Measurements from ENCODE around the gene NLRC3. TPM values are rescaled to one million over a fixed set of nuclear protein-coding genes. Genes with fewer than 3 reads are reported as not detected.
"Not testable (repeated sequence)": the region's sequence is repeated elsewhere in the genome, so short reads cannot be mapped to it uniquely, and the experiment has no call there.

The NLRC3 gene
- total RNA-seq, 4 donors from 2014 or later = 0.59 to 0.90 (median 0.75) TPM

DNA sequence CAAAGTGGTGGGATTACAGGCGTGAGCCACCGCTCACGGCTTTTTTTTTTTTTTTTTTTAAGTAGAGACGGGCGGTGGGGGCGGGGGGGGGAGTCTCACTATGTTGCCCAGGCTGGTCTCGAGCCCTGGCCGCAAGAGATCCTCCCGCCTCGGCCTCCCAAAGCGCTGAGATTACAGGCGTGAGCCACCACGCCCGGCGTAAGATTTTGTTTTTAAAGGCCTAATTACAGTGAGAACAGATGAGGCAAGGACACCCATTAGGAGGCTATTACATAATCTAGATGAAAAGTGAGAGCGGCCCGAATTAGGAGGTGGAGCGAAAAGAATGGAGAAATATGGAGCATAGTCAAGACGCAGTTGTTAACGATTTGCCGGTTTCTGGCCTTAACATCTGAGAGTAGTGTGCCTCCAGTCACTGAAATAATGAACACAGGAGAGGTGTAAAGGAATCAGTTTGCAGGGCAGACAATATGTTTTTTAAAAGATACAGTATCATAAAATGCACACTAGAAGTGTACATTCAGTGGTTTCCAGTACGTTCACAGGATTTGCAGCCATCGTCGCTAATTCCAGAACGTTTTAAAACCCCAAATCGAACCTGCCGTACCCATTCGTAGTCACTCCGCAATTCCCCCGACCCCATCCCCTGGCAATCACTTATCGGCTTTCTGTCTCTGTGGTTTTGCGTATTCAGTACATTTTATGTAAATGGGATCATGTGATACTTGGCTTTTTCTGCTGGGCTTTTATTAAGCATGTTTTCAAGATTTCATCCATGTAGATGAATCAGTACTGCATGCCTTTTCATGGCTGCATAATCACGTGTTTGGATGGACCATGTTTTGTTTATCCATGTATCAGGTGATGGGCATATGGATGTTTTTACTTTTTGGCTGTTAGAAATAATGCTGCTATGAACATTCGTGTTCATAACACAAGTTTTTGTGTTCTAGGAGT is 35.6 kb upstream of the NLRC3 start:
- TF ChIP-seq POLR2A (IDR thresholded peaks at IDR 0.05) (no peak), EP300 (IDR thresholded peaks at IDR 0.05) (no peak)
- TF ChIP-seq, protein P1, sequence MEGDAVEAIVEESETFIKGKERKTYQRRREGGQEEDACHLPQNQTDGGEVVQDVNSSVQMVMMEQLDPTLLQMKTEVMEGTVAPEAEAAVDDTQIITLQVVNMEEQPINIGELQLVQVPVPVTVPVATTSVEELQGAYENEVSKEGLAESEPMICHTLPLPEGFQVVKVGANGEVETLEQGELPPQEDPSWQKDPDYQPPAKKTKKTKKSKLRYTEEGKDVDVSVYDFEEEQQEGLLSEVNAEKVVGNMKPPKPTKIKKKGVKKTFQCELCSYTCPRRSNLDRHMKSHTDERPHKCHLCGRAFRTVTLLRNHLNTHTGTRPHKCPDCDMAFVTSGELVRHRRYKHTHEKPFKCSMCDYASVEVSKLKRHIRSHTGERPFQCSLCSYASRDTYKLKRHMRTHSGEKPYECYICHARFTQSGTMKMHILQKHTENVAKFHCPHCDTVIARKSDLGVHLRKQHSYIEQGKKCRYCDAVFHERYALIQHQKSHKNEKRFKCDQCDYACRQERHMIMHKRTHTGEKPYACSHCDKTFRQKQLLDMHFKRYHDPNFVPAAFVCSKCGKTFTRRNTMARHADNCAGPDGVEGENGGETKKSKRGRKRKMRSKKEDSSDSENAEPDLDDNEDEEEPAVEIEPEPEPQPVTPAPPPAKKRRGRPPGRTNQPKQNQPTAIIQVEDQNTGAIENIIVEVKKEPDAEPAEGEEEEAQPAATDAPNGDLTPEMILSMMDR (IDR thresholded peaks at IDR 0.05) = no peak
- Histone ChIP-seq H3K4me1 (peaks cover 0 to 29% (median 12%) of the 10 kb centered on the region in 4 donors), H3K9me3 (no peaks in the 10 kb centered on the region), H3K27ac (no peak overlapping the region), H3K27me3 (no peaks in the 10 kb centered on the region), H3K4me3 (peak overlapping the region in 3 of 4 donors; percentile 61 to 94 (median 94)), H3K36me3 (no peaks in the 10 kb centered on the region)
- WGBS, 2 donors = 84 to 85% methylated on average over 34 of the region's 34 CpGs
- no peak for DNase-seq (ENCODE audit: low spot score in 2 of 2)

DNA sequence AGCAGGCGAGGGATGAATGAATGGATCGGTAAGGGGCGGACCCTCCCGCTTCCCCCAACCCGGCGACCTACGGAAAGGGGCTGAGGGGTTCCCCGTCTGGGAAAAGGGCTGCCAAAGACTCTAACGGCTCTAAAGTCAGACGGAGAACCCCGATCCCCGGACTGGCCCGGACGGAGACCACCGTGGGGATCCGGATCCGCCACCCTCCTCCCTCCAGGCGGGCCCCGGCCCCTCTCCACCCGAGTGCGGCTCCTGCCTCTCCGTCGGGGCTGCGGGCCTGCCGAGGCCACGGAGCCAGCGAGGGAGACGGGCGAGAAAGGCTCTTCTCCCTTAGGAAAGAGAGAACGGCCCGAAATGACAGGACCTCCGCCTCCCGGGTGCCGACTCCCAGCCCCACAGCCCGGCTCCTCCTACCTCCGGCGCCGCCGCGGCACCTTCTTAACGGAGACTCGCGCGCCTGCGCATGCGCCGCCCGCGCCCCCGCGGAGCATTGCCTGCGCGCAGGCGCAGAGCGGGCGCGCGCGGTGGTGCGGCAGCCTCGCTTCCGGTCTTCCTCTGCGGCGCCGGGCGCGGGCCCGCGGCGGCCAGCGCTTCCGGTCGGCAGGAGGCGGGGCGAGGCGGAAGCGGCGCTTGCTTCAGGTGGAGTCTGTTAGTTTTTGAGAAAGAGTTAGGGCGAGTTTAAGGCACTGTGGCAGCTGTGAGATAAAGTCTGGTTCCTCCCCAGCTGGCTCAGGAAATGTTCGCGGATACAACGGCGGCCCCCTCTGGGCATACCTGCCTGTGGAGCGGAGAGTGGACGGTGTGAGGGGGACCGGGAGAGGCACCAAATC is 34.2 kb upstream of the NLRC3 start, which contains the start of gene SLX4:
Gene SLX4 (minus strand): TSS at position 461 of the 830 bp plus-strand sequence. CDS start 2,642 bp downstream, outside the sequence.
- peak within 1 kb of the TSS; percentile 61 to 99 (median 84) for H3K4me3 ChIP-seq
- H3K36me3 ChIP-seq = peaks cover 0 to 9% (median 0%) of the 10 kb centered on the region in 3 donors
- DNase-seq (ENCODE audit: low spot score in 2 of 2) = peak; percentile 68 to 78
- H3K9me3 ChIP-seq = no peaks in the 10 kb centered on the region
- H3K4me1 ChIP-seq = peaks cover 0 to 29% (median 12%) of the 10 kb centered on the region in 4 donors
- 0% methylated on average over 79 to 82 of the region's 86 CpGs for WGBS, 2 donors
- peak within 1 kb of the TSS; percentile 28 to 89 (median 80) for H3K27ac ChIP-seq
- TF ChIP-seq EP300 (IDR thresholded peaks at IDR 0.05) = peak in 1 of 2 donors; percentile 62
- TF ChIP-seq, protein P1 (IDR thresholded peaks at IDR 0.05) = peak in 2 of 5 experiments; percentile 8 to 57
- TF ChIP-seq POLR2A (IDR thresholded peaks at IDR 0.05) = peak; percentile 49 to 81
- no peaks in the 10 kb centered on the region for H3K27me3 ChIP-seq

DNA sequence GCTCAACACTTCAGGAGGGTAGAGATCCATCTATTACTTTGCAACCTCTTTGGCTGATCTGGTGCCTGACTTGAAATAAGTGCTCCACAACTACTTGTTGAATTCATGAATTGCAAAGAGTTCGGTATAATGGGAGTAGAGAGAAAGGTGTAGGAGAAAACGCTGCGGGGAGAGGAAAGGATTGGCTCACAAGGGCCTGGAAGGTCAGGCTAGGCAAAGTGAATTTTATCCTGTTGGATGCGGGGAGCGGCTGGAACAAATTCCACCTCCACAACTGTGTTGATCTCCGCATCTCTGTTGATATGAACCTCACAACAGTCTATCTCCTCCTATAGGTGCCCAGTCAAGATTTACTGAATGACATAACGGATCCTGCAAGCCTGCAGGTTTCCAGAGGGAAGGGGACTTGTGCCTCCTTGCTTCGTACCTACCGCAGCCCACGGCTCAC is 33.5 kb upstream of the NLRC3 start:
- WGBS, 2 donors = 3 to 4% methylated on average over 10 of the region's 10 CpGs
- H3K27ac ChIP-seq = peak overlapping the region in 3 of 4 donors; percentile 73 to 89 (median 88)
- TF ChIP-seq, protein P1 (IDR thresholded peaks at IDR 0.05) = no peak
- no peak for TF ChIP-seq EP300 (IDR thresholded peaks at IDR 0.05)
- no peak for TF ChIP-seq POLR2A (IDR thresholded peaks at IDR 0.05)

DNA sequence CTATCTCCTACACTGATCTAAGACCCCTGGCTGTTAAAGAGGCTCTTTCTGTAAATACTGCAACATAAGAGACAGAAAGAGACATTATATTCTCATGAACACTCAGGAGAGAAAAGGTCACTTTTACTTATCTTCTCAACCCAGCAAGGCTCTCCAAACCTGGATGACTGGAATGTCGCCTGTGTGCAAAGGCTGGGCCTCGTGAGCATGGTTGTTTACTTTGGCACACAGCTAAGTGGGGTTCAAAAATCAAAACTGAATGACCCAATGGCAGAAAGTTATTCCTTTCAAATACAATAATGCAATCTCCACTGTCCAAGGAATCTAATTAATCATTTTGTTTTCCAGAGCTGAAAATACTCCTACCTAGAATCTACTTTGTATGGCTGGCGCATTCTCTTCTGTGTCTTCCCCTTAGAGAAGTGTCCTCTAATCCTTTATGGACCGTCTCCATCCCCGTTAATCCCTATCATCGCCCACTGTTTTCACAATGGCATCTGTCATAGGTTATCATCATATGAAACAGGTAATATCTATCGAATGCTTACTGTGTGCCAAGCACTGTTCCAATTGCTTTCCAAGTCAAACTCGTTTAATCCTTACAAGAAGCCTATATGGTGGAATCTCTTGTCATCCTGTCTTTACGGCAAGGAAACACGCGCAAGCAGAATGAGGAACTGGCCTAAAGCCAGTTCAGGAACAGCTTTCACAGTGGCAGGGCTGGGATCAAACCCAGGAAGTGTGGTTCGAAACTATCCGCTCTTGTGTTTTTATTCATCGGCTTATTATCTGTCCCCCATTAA is 32.9 kb upstream of the NLRC3 start:
- 68 to 70% methylated on average over 14 of the region's 14 CpGs for WGBS, 2 donors
- Histone ChIP-seq H3K27ac (no peak overlapping the region), H3K4me1 (peaks cover 0 to 29% (median 12%) of the 10 kb centered on the region in 4 donors), H3K27me3 (no peaks in the 10 kb centered on the region), H3K9me3 (no peaks in the 10 kb centered on the region), H3K36me3 (peaks cover 0 to 19% (median 0%) of the 10 kb centered on the region in 3 donors), H3K4me3 (peak overlapping the region in 2 of 4 donors; percentile 61 to 94)
- no peak for TF ChIP-seq EP300 (IDR thresholded peaks at IDR 0.05)
- TF ChIP-seq, protein P1 (IDR thresholded peaks at IDR 0.05) = no peak
- no peak for TF ChIP-seq POLR2A (IDR thresholded peaks at IDR 0.05)
- DNase-seq (ENCODE audit: low spot score in 2 of 2) = no peak

More for the DNA sequence above, 33.5 kb upstream of the NLRC3 start:
- DNase-seq (ENCODE audit: low spot score in 2 of 2) = no peak
- Histone ChIP-seq H3K9me3 (no peaks in the 10 kb centered on the region), H3K4me3 (peak overlapping the region; percentile 61 to 99 (median 84)), H3K27me3 (no peaks in the 10 kb centered on the region), H3K4me1 (peaks cover 0 to 29% (median 12%) of the 10 kb centered on the region in 4 donors), H3K36me3 (peaks cover 0 to 15% (median 0%) of the 10 kb centered on the region in 3 donors)

DNA sequence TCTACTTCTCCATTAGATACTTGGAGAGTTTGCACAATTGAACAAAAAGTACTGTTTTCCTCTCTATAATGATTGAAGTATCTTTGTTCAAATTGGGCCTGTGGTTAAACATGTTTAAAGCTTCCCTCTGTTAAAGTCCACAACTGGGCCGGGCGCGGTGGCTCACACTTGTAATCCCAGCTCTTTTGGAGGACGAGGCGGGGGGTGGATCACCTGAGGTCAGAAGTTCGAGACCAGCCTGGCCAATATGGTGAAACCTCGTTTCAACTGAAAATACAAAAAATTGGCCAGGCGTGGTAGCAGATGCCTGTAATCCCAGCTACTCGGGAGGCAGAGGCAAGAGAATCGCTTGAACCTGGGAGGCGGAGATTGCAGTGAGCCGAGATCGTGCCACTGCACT is 31.8 kb upstream of the NLRC3 start:
- H3K27me3 ChIP-seq; DNase-seq (ENCODE audit: low spot score in 2 of 2); H3K4me3 ChIP-seq; H3K9me3 ChIP-seq; H3K27ac ChIP-seq: not testable (repeated sequence)
- Histone ChIP-seq H3K36me3 (peaks cover 0 to 23% (median 0%) of the 10 kb centered on the region in 3 donors), H3K4me1 (peaks cover 0 to 29% (median 12%) of the 10 kb centered on the region in 4 donors)
- 95 to 96% methylated on average over 13 of the region's 13 CpGs for WGBS, 2 donors
